Osteocyte (in vitro differentiated cells): ENCODE results near the gene SACS. TPM values are rescaled to one million over a fixed set of nuclear protein-coding genes. Genes with fewer than 3 reads are reported as not detected.

Experiments used
- DNase-seq: peaks from one replicate; pipeline ENCODE4 v3.0.0; 2021; ENCODE audit warnings: mixed read lengths; ENCODE audit not compliant: unreplicated experiment; ENCODE audit errors: extremely low spot score
- H3K27ac Mint-ChIP-seq: one replicate; pipeline ENCODE4 v1.8.0; 2021; ENCODE audit warnings: mild to moderate bottlenecking, mixed read lengths; ENCODE audit not compliant: unreplicated experiment
- H3K27me3 Mint-ChIP-seq: one replicate; pipeline ENCODE4 v1.8.0; 2021; ENCODE audit warnings: mixed read lengths; ENCODE audit not compliant: unreplicated experiment
- H3K36me3 Mint-ChIP-seq: one replicate; pipeline ENCODE4 v1.8.0; 2021; ENCODE audit warnings: mixed read lengths; ENCODE audit not compliant: unreplicated experiment
- H3K4me1 Mint-ChIP-seq: one replicate; pipeline ENCODE4 v1.8.0; 2021; ENCODE audit warnings: mixed read lengths; ENCODE audit not compliant: unreplicated experiment
- H3K4me3 Mint-ChIP-seq: one replicate; pipeline ENCODE4 v1.8.0; 2021; ENCODE audit warnings: mild to moderate bottlenecking, moderate library complexity, mixed read lengths; ENCODE audit not compliant: unreplicated experiment
- H3K9me3 Mint-ChIP-seq: one replicate; pipeline ENCODE4 v1.8.0; 2021; ENCODE audit warnings: mixed read lengths; ENCODE audit not compliant: unreplicated experiment
- CTCF ChIP-seq: fragments of 200-600 bp; sonication (generic); IDR thresholded peaks from 2 replicates; pipeline ENCODE4 v1.5.0; 2021; ENCODE audit warnings: antibody characterized with exemption, mild to moderate bottlenecking, moderate library complexity
- total RNA-seq: library from RNA; stranded (reverse); gene quantifications from 2 replicates; pipeline ENCODE4 v1.2.1, GENCODE V29; 2021

SACS gene
- total RNA-seq, 1 donor from 2014 or later = 32.1 TPM

- DNase-seq = no peak
- no peak for TF ChIP-seq CTCF
- H3K27ac Mint-ChIP-seq = peak overlapping the region; percentile 2
- no peaks in the 10 kb centered on the region for H3K36me3 Mint-ChIP-seq
- H3K27me3 Mint-ChIP-seq = no peaks in the 10 kb centered on the region
- H3K4me3 Mint-ChIP-seq = no peak overlapping the region
- no peaks in the 10 kb centered on the region for H3K9me3 Mint-ChIP-seq
- H3K4me1 Mint-ChIP-seq = peaks cover 28% of the 10 kb centered on the region
These were observed 143.6 kb downstream of the SACS start for GRCh38 chr13:23289917-23290357.

GRCh38 chr13:23288995-23289394 lies 144.5 kb downstream of the SACS start:
- TF ChIP-seq CTCF = no peak
- H3K36me3 Mint-ChIP-seq = no peaks in the 10 kb centered on the region

DNA sequence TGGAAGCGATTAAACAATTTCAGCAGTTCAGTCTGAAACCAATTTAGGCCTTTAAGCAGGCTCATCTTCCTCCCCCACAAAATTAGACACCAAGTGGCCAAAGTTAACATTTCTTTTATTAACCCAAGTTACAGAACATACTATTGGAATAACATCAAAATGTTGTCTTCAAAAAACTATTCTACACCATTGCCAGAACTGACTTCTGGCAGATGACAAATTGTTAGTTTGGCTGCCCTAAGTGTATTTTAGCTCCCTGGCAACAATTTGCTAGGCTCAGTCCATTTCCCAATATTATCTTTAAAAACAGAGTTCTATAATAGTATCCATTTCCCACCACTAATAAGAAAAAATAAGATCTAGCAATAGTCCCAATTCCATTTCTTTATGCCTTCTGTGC lies 144.9 kb downstream of the SACS start:
- no peaks in the 10 kb centered on the region for H3K27me3 Mint-ChIP-seq
- DNase-seq = no peak
- H3K27ac Mint-ChIP-seq = peak overlapping the region; percentile 8
- no peak for TF ChIP-seq CTCF
- peaks cover 28% of the 10 kb centered on the region for H3K4me1 Mint-ChIP-seq
- no peaks in the 10 kb centered on the region for H3K9me3 Mint-ChIP-seq
- H3K36me3 Mint-ChIP-seq = no peaks in the 10 kb centered on the region
- no peak overlapping the region for H3K4me3 Mint-ChIP-seq

More at GRCh38 chr13:23288995-23289394, 144.5 kb downstream of the SACS start:
- Mint-ChIP-seq H3K9me3 (no peaks in the 10 kb centered on the region), H3K4me3 (no peak overlapping the region), H3K27ac (peak overlapping the region; percentile 8), H3K27me3 (no peaks in the 10 kb centered on the region), H3K4me1 (peaks cover 28% of the 10 kb centered on the region)
- no peak for DNase-seq

GRCh38 chr13:23279321-23279720 lies 154.2 kb downstream of the SACS start:
- H3K27ac Mint-ChIP-seq = no peak overlapping the region
- H3K36me3 Mint-ChIP-seq = no peaks in the 10 kb centered on the region
- peaks cover 5% of the 10 kb centered on the region for H3K9me3 Mint-ChIP-seq
- no peaks in the 10 kb centered on the region for H3K4me1 Mint-ChIP-seq
- no peak overlapping the region for H3K4me3 Mint-ChIP-seq
- no peaks in the 10 kb centered on the region for H3K27me3 Mint-ChIP-seq
- TF ChIP-seq CTCF = no peak
- no peak for DNase-seq

Other genes with a start within 250 kb of the SACS start
- gene TNFRSF19, start 136.7 kb upstream of the SACS start, total RNA-seq = 1.6 and 1.7 TPM in 2 replicates